Activated T-helper 2 cell treated with anti-CD3 and anti-CD28 coated beads, Interferon-gamma antibody, Interleukin-2, Interleukin-4, amounts not matched to agents 10 μg/mL and 5 μg/mL and 100 μg/mL, durations not matched to agents 14 hours and 24 hours and 36 hours (primary cell): ENCODE data around the gene TIMP3. TPM values are rescaled to one million over a fixed set of nuclear protein-coding genes. Genes with fewer than 3 reads are reported as not detected.

Experiments
- DNase-seq: peaks from one replicate; pipeline ENCODE4 v3.0.0; 2021; ENCODE audit warnings: low spot score
- H3K27ac Mint-ChIP-seq: one replicate; pipeline ENCODE4 v1.8.0; 2021; ENCODE audit warnings: mixed read lengths
- H3K27me3 Mint-ChIP-seq: one replicate; pipeline ENCODE4 v1.8.0; 2021; ENCODE audit warnings: low read depth, mixed read lengths
- H3K36me3 Mint-ChIP-seq: one replicate; pipeline ENCODE4 v1.8.0; 2021; ENCODE audit warnings: low read depth, mixed read lengths
- H3K4me1 Mint-ChIP-seq: one replicate; pipeline ENCODE4 v1.8.0; 2021; ENCODE audit warnings: low read depth, mixed read lengths
- H3K4me3 Mint-ChIP-seq: one replicate; pipeline ENCODE4 v1.8.0; 2021; ENCODE audit warnings: low read depth, mild to moderate bottlenecking, moderate library complexity, mixed read lengths
- H3K9me3 Mint-ChIP-seq: one replicate; pipeline ENCODE4 v1.8.0; 2021; ENCODE audit warnings: mixed read lengths
- intact Hi-C: fragments of 100-400 bp; cut with micrococcal nuclease; formaldehyde crosslinking; loops from one replicate; pipeline ENCODE4 v1.15.1; 2023
- total RNA-seq: library from RNA; stranded (reverse); gene quantifications from 2 replicates; pipeline ENCODE4 v1.2.3, GENCODE V29; 2022

TIMP3 gene
- total RNA-seq, 1 donor from 2014 or later, result 0.05 TPM

DNA sequence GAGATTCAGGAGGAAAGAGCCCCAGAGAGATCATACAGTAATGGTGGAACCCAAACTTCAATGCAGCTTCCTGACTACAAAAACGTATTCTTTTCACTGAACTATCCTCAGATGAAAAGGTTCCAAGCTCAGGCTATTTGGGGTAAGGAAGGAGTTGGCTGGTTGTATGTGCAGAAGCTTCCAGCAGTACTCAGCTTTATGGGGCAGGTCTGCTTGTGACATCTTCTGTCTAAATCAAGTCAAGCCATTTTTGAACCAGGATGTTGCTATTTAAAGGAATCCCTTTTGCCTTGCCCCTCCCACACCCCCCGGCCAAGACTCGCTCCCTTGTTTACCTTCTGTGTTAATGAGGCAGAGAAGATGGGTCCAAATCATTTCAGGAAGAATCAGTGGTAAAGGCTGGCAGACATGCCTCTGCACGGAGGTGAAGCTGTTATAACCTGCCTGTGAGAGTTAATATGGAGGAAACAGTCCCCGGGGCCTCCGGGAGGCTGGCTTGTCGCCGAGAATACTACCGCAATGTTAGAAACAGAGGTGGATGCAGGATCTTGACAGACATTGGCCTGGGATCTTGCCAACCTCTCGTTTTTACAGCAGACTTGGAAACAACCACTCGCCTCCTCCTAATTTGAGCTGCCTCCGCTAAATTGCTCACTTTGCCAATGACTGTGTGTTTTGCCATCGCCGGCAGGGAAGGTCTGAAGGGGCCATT lies 45.4 kb downstream of the TIMP3 start:
- H3K9me3 Mint-ChIP-seq, result no peaks in the 10 kb centered on the region
- H3K27ac Mint-ChIP-seq, result no peak overlapping the region
- H3K4me1 Mint-ChIP-seq, result peaks cover 4% of the 10 kb centered on the region
- peaks cover 2% of the 10 kb centered on the region for H3K27me3 Mint-ChIP-seq
- DNase-seq, result no peak
- H3K4me3 Mint-ChIP-seq, result no peak overlapping the region
- no peaks in the 10 kb centered on the region for H3K36me3 Mint-ChIP-seq
- intact Hi-C loops, result no loop called here

GRCh38 chr22:32848226-32848625 lies 46.7 kb downstream of the TIMP3 start:
- Mint-ChIP-seq H3K36me3 (no peaks in the 10 kb centered on the region), H3K9me3 (no peaks in the 10 kb centered on the region), H3K27me3 (peaks cover 2% of the 10 kb centered on the region), H3K4me3 (no peak overlapping the region), H3K27ac (no peak overlapping the region), H3K4me1 (peaks cover 4% of the 10 kb centered on the region)
- DNase-seq, result no peak
- intact Hi-C loops, result no loop called here

GRCh38 chr22:32849501-32849900 lies 48.0 kb downstream of the TIMP3 start:
- Mint-ChIP-seq H3K27me3 (no peaks in the 10 kb centered on the region), H3K9me3 (no peaks in the 10 kb centered on the region), H3K4me1 (peaks cover 4% of the 10 kb centered on the region), H3K27ac (no peak overlapping the region), H3K4me3 (no peak overlapping the region), H3K36me3 (no peaks in the 10 kb centered on the region)
- intact Hi-C loops, result no loop called here
- DNase-seq, result no peak

GRCh38 chr22:32850157-32850556 lies 48.7 kb downstream of the TIMP3 start:
- no peak for DNase-seq
- H3K4me3 Mint-ChIP-seq, result no peak overlapping the region
- H3K36me3 Mint-ChIP-seq, result no peaks in the 10 kb centered on the region
- H3K27me3 Mint-ChIP-seq, result no peaks in the 10 kb centered on the region
- no peaks in the 10 kb centered on the region for H3K9me3 Mint-ChIP-seq
- intact Hi-C loops, result no loop called here
- H3K27ac Mint-ChIP-seq, result no peak overlapping the region
- peaks cover 4% of the 10 kb centered on the region for H3K4me1 Mint-ChIP-seq

DNA sequence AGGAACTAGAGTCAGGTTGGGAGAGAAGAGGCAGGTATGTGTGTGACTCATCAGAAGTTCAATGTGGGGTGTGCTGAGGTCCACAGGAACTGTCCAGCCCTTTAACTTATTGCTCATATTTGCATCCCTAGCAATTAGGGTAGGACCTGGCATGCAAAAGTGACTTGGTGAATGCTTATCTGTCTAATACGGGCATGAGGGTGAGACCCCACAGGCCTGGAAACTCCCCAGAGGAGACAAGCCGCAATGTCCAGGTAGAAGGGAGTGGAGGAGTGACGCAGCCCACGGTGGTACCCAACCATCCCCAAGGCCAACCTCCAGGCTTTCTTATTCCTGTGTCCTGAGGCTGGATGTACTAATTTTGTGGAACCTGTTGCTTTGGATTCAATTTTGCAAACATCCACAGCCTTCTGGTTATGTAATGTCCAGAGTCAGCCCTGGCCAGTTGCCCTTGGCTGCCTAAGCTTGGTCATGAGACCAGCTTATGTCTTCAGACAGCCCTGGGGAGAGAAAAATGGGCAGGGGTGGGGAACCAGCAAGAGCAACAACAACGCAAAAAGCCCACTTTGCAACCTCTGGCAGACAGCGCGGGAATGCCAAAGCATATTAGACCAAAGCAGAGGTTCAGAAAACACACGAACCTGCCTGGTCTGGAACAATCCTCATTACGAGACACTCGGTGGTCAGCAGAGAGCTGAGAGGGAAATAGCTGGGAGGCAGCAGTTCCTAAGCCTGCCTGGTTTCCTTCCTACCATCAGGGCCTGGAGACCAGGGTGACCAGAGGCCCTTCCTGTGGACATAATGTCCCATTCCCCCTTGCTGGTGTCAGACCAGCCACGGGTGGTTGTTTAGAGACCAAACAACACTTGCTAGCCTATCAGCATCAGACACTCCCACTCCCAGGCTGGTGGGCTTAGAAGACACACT lies 49.3 kb downstream of the TIMP3 start:
- Mint-ChIP-seq H3K4me3 (no peak overlapping the region), H3K36me3 (no peaks in the 10 kb centered on the region), H3K27ac (no peak overlapping the region), H3K4me1 (peaks cover 4% of the 10 kb centered on the region), H3K9me3 (no peaks in the 10 kb centered on the region), H3K27me3 (no peaks in the 10 kb centered on the region)
- intact Hi-C loops, result no loop called here
- no peak for DNase-seq

GRCh38 chr22:32852395-32853251 lies 51.1 kb downstream of the TIMP3 start:
- no peak overlapping the region for H3K27ac Mint-ChIP-seq
- intact Hi-C loops, result no loop called here
- H3K36me3 Mint-ChIP-seq, result no peaks in the 10 kb centered on the region
- no peaks in the 10 kb centered on the region for H3K9me3 Mint-ChIP-seq
- no peak for DNase-seq
- peaks cover 4% of the 10 kb centered on the region for H3K4me1 Mint-ChIP-seq
- H3K4me3 Mint-ChIP-seq, result no peak overlapping the region
- H3K27me3 Mint-ChIP-seq, result no peaks in the 10 kb centered on the region

DNA sequence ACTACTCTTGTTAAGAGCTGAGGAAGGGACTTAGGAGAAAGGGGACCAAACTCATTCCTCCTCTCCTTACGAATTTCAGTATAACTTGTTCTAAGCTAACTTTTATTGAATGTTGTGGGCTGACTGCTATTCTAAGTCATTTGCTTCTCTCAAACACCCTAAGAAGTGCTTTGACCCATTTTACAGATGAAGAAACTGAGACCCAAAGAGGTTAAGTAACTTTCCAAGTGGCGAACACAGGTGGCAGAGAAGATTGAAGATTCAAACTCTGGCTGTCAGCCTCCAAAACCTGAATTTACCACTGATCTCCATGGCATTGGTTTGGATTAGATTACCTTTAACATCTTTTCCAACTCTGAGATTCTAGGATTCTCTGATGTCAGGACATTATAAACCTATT lies 52.2 kb downstream of the TIMP3 start:
- H3K4me1 Mint-ChIP-seq, result no peaks in the 10 kb centered on the region
- no peak for DNase-seq
- no peaks in the 10 kb centered on the region for H3K9me3 Mint-ChIP-seq
- no peak overlapping the region for H3K27ac Mint-ChIP-seq
- H3K27me3 Mint-ChIP-seq, result no peaks in the 10 kb centered on the region
- H3K36me3 Mint-ChIP-seq, result no peaks in the 10 kb centered on the region
- intact Hi-C loops, result no loop called here
- H3K4me3 Mint-ChIP-seq, result no peak overlapping the region

DNA sequence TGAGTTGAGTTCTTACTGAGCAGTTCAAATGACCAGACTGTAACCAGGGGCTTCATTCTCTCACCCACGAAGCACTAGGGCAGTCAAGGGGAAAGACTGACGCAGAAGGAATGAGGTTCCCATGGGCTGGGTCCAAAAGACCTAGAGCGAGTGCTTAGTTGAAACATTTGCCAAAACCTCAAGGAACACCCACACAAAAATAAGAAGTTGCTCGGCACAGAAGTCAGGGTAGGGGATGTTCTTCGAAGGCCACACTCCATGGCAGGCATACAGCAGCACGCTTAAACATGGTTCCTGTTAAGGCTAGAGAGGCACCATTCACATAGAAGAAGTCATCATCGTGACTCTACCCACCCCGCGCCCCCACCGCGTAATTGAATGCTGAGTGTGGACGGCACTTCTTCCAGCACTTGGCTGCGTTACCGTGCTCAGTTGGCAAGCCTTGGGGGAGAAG lies 52.9 kb downstream of the TIMP3 start:
- no peaks in the 10 kb centered on the region for H3K27me3 Mint-ChIP-seq
- H3K4me3 Mint-ChIP-seq, result no peak overlapping the region
- intact Hi-C loops, result no loop called here
- DNase-seq, result no peak
- no peaks in the 10 kb centered on the region for H3K4me1 Mint-ChIP-seq
- no peaks in the 10 kb centered on the region for H3K9me3 Mint-ChIP-seq
- H3K36me3 Mint-ChIP-seq, result no peaks in the 10 kb centered on the region
- H3K27ac Mint-ChIP-seq, result no peak overlapping the region

DNA sequence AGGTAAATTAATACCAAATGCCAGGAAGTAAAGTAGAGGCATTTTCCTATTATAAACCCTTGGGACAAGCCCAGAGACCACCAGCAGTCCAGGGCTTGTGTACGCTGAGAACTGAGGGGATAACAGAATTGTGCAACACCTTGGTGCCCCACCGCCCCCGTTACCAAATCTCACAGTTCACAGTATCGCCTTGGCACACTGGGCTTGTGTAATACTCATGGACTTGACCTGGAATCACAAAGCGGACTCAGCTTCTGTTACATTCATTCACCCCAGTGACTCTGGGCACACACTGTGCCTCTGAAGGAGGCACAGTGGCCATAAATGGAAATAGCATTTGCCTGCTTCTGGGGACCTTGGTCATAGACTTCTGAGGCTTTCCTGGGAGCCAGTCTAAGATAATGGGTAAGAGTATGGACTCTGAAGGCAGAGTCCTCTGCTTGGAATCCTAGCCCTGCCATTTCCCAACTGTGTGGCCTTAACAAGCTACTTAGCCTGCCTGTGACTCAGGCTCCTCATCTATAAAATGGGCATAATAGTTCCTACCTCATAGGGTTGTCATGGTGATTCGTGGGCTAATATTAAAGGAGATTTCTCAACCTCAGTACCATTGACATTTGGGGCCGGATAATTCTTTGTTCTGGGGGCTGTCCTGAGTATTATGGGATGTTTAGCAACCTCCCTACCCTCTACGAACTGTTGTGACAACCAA lies 53.7 kb downstream of the TIMP3 start:
- DNase-seq, result no peak
- no peaks in the 10 kb centered on the region for H3K36me3 Mint-ChIP-seq
- H3K4me3 Mint-ChIP-seq, result no peak overlapping the region
- no peaks in the 10 kb centered on the region for H3K4me1 Mint-ChIP-seq
- H3K9me3 Mint-ChIP-seq, result no peaks in the 10 kb centered on the region
- no peak overlapping the region for H3K27ac Mint-ChIP-seq
- H3K27me3 Mint-ChIP-seq, result no peaks in the 10 kb centered on the region
- intact Hi-C loops, result no loop called here

GRCh38 chr22:32858121-32858703 lies 56.7 kb downstream of the TIMP3 start:
- Mint-ChIP-seq H3K36me3 (no peaks in the 10 kb centered on the region), H3K27ac (no peak overlapping the region), H3K4me1 (no peaks in the 10 kb centered on the region), H3K4me3 (no peak overlapping the region), H3K9me3 (no peaks in the 10 kb centered on the region), H3K27me3 (no peaks in the 10 kb centered on the region)
- intact Hi-C loops, result no loop called here
- DNase-seq, result no peak

- Mint-ChIP-seq H3K4me3 (no peak overlapping the region), H3K36me3 (no peaks in the 10 kb centered on the region), H3K27me3 (no peaks in the 10 kb centered on the region), H3K27ac (no peak overlapping the region), H3K4me1 (no peaks in the 10 kb centered on the region), H3K9me3 (no peaks in the 10 kb centered on the region)
- no peak for DNase-seq
- intact Hi-C loops, result no loop called here
Observed at GRCh38 chr22:32858957-32859356, 57.5 kb downstream of the TIMP3 start.

DNA sequence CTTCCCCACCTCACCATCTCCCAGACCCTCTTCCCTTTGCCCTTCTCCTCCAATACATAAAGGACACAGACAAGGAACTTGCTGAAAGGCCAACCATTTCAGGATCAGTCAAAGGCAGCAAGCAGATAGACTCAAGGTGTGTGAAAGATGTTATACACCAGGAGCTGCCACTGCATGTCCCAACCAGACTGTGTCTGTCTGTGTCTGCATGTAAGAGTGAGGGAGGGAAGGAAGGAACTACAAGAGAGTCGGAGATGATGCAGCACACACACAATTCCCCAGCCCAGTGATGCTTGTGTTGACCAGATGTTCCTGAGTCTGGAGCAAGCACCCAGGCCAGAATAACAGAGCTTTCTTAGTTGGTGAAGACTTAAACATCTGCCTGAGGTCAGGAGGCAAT lies 58.2 kb downstream of the TIMP3 start:
- Mint-ChIP-seq H3K27ac (no peak overlapping the region), H3K4me3 (no peak overlapping the region), H3K9me3 (no peaks in the 10 kb centered on the region), H3K4me1 (no peaks in the 10 kb centered on the region), H3K27me3 (no peaks in the 10 kb centered on the region), H3K36me3 (no peaks in the 10 kb centered on the region)
- DNase-seq, result no peak
- intact Hi-C loops, result no loop called here
